Gastroesophageal sphincter (tissue), 3 donors: Measurements from ENCODE around the gene TGFBR3L.

Source experiments
- CTCF ChIP-seq, 4 experiments: fragments of 200-600 bp in 2 of 4; fragments of 450-650 bp in 2 of 4; sonication (generic) in 1 of 4; IDR thresholded peaks; one replicate each; pipeline ENCODE4 v1.5.1; 2017 to 2019; ENCODE audit warnings: antibody characterized with exemption in 4 of 4, mild to moderate bottlenecking in 2 of 4, moderate library complexity in 2 of 4
- EP300 ChIP-seq: sonication (generic); formaldehyde crosslinking; IDR thresholded peaks from one replicate; pipeline ENCODE4 v1.6.1; 2017; ENCODE audit warnings: antibody characterized with exemption, mild to moderate bottlenecking

DNA sequence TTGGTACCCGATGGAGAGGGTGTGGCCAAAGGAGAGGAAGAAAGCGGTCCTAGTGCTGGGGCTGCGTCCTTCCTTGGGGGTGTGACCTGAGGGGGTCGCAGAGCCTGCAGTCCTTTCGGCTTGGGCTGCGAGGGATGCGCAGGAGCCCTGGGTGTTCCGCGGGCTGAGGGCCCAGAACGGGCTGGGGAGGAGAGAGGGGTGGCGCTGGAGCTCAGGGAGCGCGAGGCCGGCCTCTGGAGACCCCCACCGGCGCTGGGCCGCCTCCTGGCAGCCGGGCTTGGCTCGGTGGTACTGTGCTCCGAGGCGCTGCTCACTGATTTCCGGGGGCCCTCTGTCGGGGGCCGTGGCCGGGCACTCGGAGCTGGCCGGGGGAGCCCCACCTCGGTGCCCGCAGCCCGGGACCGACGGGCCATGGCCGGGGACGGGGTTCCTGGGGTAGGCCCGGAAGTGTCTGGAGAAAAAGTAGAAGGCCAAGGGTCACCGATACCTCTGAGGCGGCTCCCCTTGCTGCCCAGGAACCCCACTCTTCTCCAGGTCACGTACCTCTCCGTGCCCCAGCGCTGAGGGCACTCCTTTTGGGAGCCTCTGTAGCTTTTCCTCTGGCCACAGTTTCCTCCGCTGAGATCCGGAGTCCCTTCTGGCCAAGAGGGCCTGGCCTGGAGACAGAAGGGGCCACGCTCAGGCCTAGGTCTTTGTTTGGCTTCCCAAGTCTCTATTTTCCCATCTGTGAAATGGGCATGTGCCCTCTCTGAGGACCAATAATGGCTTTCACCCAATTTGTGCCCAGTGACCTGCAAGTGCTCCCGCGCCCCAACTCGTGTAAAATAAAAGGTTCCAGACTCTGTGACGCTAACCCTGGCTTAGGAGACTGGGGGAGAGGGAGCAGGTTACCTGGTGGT is 42.1 kb upstream of the TGFBR3L start:
- TF ChIP-seq CTCF (IDR thresholded peaks at IDR 0.05) = no peak
- TF ChIP-seq EP300 = no peak
